COR-L47 (cell line): ENCODE measurements around the gene ZNF609.
"Not testable (repeated sequence)": the region's sequence is repeated elsewhere in the genome, so short reads cannot be mapped to it uniquely, and the experiment has no call there.

ENCODE experiments used
- DNase-seq: peaks from one replicate; lab custom pipeline; 2025; lab: John Stamatoyannopoulos, UW

ZNF609 gene

GRCh38 chr15:64586259-64586870 is 126.0 kb downstream of the ZNF609 start:
- DNase-seq, result no peak

- no peak for DNase-seq
Measured at GRCh38 chr15:64586984-64587383, 126.6 kb downstream of the ZNF609 start.

- DNase-seq, result no peak
Measured at GRCh38 chr15:64589435-64590084, 129.2 kb downstream of the ZNF609 start.

- DNase-seq, result not testable (repeated sequence)
Measured at GRCh38 chr15:64592845-64593244, 132.5 kb downstream of the ZNF609 start.

- DNase-seq, result peak; percentile 74
Measured at GRCh38 chr15:64596701-64597476, 136.5 kb downstream of the ZNF609 start.

- peak; percentile 74 for DNase-seq
Measured at GRCh38 chr15:64597477-64597822, 137.1 kb downstream of the ZNF609 start.

- DNase-seq, result no peak
Measured at GRCh38 chr15:64599226-64599625, 138.8 kb downstream of the ZNF609 start.

- no peak for DNase-seq
Measured at GRCh38 chr15:64599716-64600115, 139.3 kb downstream of the ZNF609 start.

- DNase-seq, result no peak
Measured at GRCh38 chr15:64600794-64601193, 140.4 kb downstream of the ZNF609 start.

GRCh38 chr15:64604319-64604718 is 143.9 kb downstream of the ZNF609 start:
- DNase-seq, result no peak

- DNase-seq, result not testable (repeated sequence)
Measured at GRCh38 chr15:64607416-64607815, 147.0 kb downstream of the ZNF609 start.

- DNase-seq, result no peak
Measured at GRCh38 chr15:64610257-64610919, 150.0 kb downstream of the ZNF609 start.

- DNase-seq, result no peak
Measured at GRCh38 chr15:64611085-64611725, 150.8 kb downstream of the ZNF609 start.

GRCh38 chr15:64614519-64614918 is 154.1 kb downstream of the ZNF609 start:
- no peak for DNase-seq

GRCh38 chr15:64617727-64618126 is 157.3 kb downstream of the ZNF609 start:
- no peak for DNase-seq

- no peak for DNase-seq
Measured at GRCh38 chr15:64618138-64618537, 157.8 kb downstream of the ZNF609 start.

- no peak for DNase-seq
Measured at GRCh38 chr15:64618540-64618939, 158.2 kb downstream of the ZNF609 start.

GRCh38 chr15:64619880-64620839 is 159.8 kb downstream of the ZNF609 start:
- DNase-seq, result no peak

- DNase-seq, result no peak
Measured at GRCh38 chr15:64621056-64621455, 160.7 kb downstream of the ZNF609 start.

- DNase-seq, result no peak
Measured at GRCh38 chr15:64622410-64623260, 162.3 kb downstream of the ZNF609 start.
